GM23338 (cell line): ENCODE results near the gene CTDP1.

ENCODE experiments used
- CREB1 ChIP-seq: fragments of 250-450 bp; sonication (Bioruptor Pico); IDR thresholded peaks from 2 replicates; pipeline ENCODE4 v1.5.0; 2020; ENCODE audit warnings: low read depth, mild to moderate bottlenecking, moderate library complexity
- EZH2 ChIP-seq: fragments of 200-600 bp; sonication (generic); IDR thresholded peaks from one replicate; pipeline ENCODE4 v1.8.0; 2017; ENCODE audit warnings: antibody characterized with exemption, mild to moderate bottlenecking, low read depth; ENCODE audit not compliant: unreplicated experiment
- EZH2phosphoT487 ChIP-seq: fragments of 200-600 bp; sonication (generic); IDR thresholded peaks from one replicate; pipeline ENCODE4 v1.8.1; 2018; ENCODE audit warnings: antibody characterized with exemption; ENCODE audit not compliant: unreplicated experiment
- JUNB ChIP-seq: IDR thresholded peaks from one replicate; pipeline ENCODE4 v1.6.1; 2016; ENCODE audit warnings: antibody characterized with exemption; ENCODE audit not compliant: unreplicated experiment
- POLR2AphosphoS5 ChIP-seq: IDR thresholded peaks from 2 replicates; pipeline ENCODE4 v1.6.1; 2016; ENCODE audit warnings: antibody characterized with exemption, low read depth
- ZNF114 ChIP-seq: fragments of 250-450 bp; sonication (Bioruptor Pico); IDR thresholded peaks from 2 replicates; pipeline ENCODE4 v1.5.0; 2020; ENCODE audit warnings: mild to moderate bottlenecking, moderate library complexity
- TF ChIP-seq, protein P1 (sequence below), 2 experiments: fragments of 200-600 bp in 1 of 2; sonication (generic) in 1 of 2; conservative IDR thresholded peaks; 2 replicates each; pipeline versions ENCODE4 v1.5.1 to v1.6.1; 2016 to 2017; ENCODE audit warnings: antibody characterized with exemption in 2 of 2, low read depth in 2 of 2, mild to moderate bottlenecking in 2 of 2, moderate library complexity in 1 of 2
- TF ChIP-seq, protein P2 (sequence below): IDR thresholded peaks from one replicate; pipeline ENCODE4 v1.6.1; 2018; ENCODE audit warnings: antibody characterized with exemption; ENCODE audit not compliant: unreplicated experiment

DNA sequence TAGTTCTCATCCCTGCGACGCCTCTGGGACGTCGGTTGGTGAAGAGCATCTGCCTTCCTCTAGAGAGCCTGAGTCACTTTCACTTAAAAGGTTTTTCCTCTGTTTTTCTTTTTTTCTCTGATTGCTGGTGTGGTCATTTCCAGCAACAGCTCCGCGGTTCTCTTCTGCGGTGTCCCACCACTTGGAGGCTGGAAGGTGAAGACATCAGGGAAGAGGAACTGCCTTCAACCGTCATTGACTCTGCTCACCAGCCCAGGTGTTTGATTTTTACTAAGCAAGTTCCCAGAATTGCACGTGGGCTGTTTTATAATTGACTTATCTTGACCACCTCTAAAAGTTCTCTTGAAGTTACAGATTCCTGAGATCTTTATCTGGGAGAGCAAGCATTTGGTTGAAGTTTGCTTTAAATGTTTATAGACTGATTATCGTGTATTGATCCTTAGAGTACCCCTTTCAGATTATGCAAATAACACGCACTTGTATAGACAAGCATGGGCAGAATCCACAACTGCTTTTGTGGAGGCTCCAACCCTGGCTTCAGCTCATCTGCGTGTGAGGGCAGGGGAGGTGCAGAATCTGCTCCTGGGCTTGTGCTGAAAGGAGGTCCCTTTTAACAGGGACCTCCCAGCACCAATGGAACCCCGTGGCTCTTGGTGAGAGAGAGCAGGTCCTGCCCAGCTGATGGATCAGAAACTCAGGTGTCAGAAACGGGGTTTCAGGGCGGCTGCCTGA is 3.5 kb downstream of the CTDP1 start:
- TF ChIP-seq, protein P1, sequence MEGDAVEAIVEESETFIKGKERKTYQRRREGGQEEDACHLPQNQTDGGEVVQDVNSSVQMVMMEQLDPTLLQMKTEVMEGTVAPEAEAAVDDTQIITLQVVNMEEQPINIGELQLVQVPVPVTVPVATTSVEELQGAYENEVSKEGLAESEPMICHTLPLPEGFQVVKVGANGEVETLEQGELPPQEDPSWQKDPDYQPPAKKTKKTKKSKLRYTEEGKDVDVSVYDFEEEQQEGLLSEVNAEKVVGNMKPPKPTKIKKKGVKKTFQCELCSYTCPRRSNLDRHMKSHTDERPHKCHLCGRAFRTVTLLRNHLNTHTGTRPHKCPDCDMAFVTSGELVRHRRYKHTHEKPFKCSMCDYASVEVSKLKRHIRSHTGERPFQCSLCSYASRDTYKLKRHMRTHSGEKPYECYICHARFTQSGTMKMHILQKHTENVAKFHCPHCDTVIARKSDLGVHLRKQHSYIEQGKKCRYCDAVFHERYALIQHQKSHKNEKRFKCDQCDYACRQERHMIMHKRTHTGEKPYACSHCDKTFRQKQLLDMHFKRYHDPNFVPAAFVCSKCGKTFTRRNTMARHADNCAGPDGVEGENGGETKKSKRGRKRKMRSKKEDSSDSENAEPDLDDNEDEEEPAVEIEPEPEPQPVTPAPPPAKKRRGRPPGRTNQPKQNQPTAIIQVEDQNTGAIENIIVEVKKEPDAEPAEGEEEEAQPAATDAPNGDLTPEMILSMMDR (conservative IDR thresholded peaks at IDR 0.05; ENCODE audit: low read depth in 2 of 2) = no peak
- TF ChIP-seq EZH2phosphoT487 (no peak), POLR2AphosphoS5 (no peak), EZH2 (no peak), JUNB (no peak), ZNF114 (CRISPR knock-in tag) (no peak), CREB1 (CRISPR knock-in tag) (no peak)
- TF ChIP-seq, protein P2, sequence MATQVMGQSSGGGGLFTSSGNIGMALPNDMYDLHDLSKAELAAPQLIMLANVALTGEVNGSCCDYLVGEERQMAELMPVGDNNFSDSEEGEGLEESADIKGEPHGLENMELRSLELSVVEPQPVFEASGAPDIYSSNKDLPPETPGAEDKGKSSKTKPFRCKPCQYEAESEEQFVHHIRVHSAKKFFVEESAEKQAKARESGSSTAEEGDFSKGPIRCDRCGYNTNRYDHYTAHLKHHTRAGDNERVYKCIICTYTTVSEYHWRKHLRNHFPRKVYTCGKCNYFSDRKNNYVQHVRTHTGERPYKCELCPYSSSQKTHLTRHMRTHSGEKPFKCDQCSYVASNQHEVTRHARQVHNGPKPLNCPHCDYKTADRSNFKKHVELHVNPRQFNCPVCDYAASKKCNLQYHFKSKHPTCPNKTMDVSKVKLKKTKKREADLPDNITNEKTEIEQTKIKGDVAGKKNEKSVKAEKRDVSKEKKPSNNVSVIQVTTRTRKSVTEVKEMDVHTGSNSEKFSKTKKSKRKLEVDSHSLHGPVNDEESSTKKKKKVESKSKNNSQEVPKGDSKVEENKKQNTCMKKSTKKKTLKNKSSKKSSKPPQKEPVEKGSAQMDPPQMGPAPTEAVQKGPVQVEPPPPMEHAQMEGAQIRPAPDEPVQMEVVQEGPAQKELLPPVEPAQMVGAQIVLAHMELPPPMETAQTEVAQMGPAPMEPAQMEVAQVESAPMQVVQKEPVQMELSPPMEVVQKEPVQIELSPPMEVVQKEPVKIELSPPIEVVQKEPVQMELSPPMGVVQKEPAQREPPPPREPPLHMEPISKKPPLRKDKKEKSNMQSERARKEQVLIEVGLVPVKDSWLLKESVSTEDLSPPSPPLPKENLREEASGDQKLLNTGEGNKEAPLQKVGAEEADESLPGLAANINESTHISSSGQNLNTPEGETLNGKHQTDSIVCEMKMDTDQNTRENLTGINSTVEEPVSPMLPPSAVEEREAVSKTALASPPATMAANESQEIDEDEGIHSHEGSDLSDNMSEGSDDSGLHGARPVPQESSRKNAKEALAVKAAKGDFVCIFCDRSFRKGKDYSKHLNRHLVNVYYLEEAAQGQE = no peak
